ENCODE data around the gene NAXE. TPM values are rescaled to one million over a fixed set of nuclear protein-coding genes. Genes with fewer than 3 reads are reported as not detected.

The NAXE gene
- total and polyA plus RNA-seq, 2 of the 13 experiments (the other 11 are each of a cell fraction or from before 2014, with no cell fraction given): 39.4 to 59.4 TPM

- TF ChIP-seq ZNF142 (CRISPR knock-in tag; IDR thresholded peaks at IDR 0.05): no peak
- no peak for TF ChIP-seq ZFP41 (CRISPR knock-in tag; IDR thresholded peaks at IDR 0.05; ENCODE audit: borderline replicate concordance)
- TF ChIP-seq ELK4 (CRISPR knock-in tag; IDR thresholded peaks at IDR 0.05; ENCODE audit: borderline replicate concordance): no peak
- TF ChIP-seq TGIF2 (CRISPR knock-in tag; IDR thresholded peaks at IDR 0.05): no peak
- no peak for TF ChIP-seq ZNF207 (IDR thresholded peaks at IDR 0.05; ENCODE audit: borderline replicate concordance)
Measured at GRCh38 chr1:156593661-156593989, 2.0 kb downstream of the NAXE start (continued).

GRCh38 chr1:156594190-156594589, 2.6 kb downstream of the NAXE start:
- Histone ChIP-seq H3K4me1 (ENCODE audit: insufficient read depth, low read length) (peaks cover 21% of the 10 kb centered on the region), H3K27me3 (ENCODE audit: control insufficient read depth in 1 of 2, insufficient read depth in 2 of 2, low read length in 2 of 2) (no peaks in the 10 kb centered on the region), H3K9ac (ENCODE audit: insufficient read depth, low read depth, low read length) (no peak overlapping the region), H2AFZ (ENCODE audit: low read length) (no peak overlapping the region), H3K4me3 (replicated peaks in 1 of 3; ENCODE audit: insufficient read depth in 1 of 3, low read depth in 2 of 3, low read length in 3 of 3) (no peak overlapping the region), H4K20me1 (ENCODE audit: insufficient read depth, low read length) (no peaks in the 10 kb centered on the region), H3K9me3 (ENCODE audit: low read length) (no peaks in the 10 kb centered on the region), H3K79me2 (ENCODE audit: insufficient read depth, low read length) (peaks cover 3% of the 10 kb centered on the region), H3K27ac (ENCODE audit: extremely low read length, insufficient read depth, low read length) (no peak overlapping the region), H3K36me3 (replicated peaks in 1 of 2; ENCODE audit: control insufficient read depth in 1 of 2, insufficient read depth in 2 of 2, low read length in 2 of 2) (peaks cover 7 to 46% of the 10 kb centered on the region in 2 experiments), H3K4me2 (ENCODE audit: low read depth, low read length) (no peak overlapping the region)
- POLR2A ChIA-PET: interaction anchor here (1.3 kb wide), 1 partner anchor 14 kb away, joined by 3 read pairs; no protein-coding TSS in a partner anchor
- FAIRE-seq (no peak), DNase-seq (ENCODE audit: low spot score) (no peak), ATAC-seq (no peak)
- in situ Hi-C loops (cut with HindIII; ENCODE audit: extremely low pct_ligation_motif_present, low pct_unique_long_range_greater_than_20kb) (no loop called here), intact Hi-C loops (cut with micrococcal nuclease; ENCODE audit: unreplicated experiment) (no loop called here)
- no peak for TF ChIP-seq ATF3 (CRISPR knock-in tag; IDR thresholded peaks at IDR 0.05)
- peak; percentile 55 for TF ChIP-seq RBFOX2 (IDR thresholded peaks at IDR 0.05; ENCODE audit: low read depth, low read length)
- 94% methylated on average over 3 of the region's 3 CpGs for WGBS (ENCODE audit: low lambda C conversion rate)
- CTCF ChIA-PET (ENCODE audit: low intra/inter-chr PET ratio, low total read pairs): no interaction called here
- BruUV-seq (replicated peaks): no TSS peak

Data from HepG2 (cell line).